NB4 (cell line): ENCODE data around the gene TBX5.

ENCODE experiments used
- DNase-seq: peaks from one replicate; pipeline ENCODE4 v3.0.0; 2010; ENCODE audit warnings: low read depth
- H3K4me3 ChIP-seq: one replicate; pipeline ENCODE4 v1.5.1; 2011; ENCODE audit warnings: mild to moderate bottlenecking, low read depth, low read length, moderate library complexity
- MYC ChIP-seq: IDR thresholded peaks from 2 replicates; pipeline ENCODE4 v1.6.1; 2011; ENCODE audit warnings: low read depth, low read length
- POLR2A ChIP-seq: IDR thresholded peaks from 2 replicates; pipeline ENCODE4 v1.6.1; 2011; ENCODE audit warnings: mild to moderate bottlenecking; ENCODE audit not compliant: insufficient read length; ENCODE audit errors: extremely low read depth
- TF ChIP-seq, protein P1 (sequence below): IDR thresholded peaks from one replicate; pipeline ENCODE4 v1.5.1; 2012; ENCODE audit warnings: low read depth, low read length
- TF ChIP-seq, protein P2 (sequence below): IDR thresholded peaks from 2 replicates; pipeline ENCODE4 v1.6.1; 2011; ENCODE audit warnings: low read depth, low read length

TBX5 gene

DNA sequence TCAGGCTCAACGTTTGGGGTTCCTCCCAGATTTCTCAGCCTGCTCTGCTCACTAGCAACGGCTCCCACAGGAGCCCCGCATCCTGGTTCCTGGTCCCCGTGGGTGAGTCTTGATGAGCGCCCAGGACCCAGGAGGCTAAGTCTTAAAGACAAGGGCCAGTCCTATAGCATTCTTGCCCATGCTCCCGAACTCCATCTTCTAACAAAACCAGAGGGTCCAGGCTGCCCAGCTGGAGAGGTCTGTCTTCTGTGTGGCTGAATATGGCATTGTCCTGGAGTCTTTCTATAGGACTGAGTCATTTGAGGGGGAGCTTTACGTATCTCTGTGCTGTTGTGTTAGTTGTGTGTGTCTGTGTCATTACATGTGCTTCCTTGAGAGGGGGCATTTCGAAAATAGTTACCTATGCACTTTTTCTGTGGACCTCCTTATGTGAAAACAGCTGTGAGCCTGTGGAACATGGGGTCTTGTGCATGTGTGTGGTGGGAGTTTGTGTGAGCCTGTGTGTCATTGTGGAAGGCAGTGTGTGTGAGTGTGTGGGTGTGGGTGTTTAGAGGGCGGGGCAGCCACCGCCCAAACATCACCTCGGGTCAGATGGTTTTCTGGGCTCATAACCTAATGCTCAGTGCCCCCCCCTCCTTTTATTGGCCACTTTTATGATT, 9.1 kb upstream of the TBX5 start:
- H3K4me3 ChIP-seq = no peak overlapping the region
- TF ChIP-seq MYC (no peak), POLR2A (no peak)
- TF ChIP-seq, protein P1, sequence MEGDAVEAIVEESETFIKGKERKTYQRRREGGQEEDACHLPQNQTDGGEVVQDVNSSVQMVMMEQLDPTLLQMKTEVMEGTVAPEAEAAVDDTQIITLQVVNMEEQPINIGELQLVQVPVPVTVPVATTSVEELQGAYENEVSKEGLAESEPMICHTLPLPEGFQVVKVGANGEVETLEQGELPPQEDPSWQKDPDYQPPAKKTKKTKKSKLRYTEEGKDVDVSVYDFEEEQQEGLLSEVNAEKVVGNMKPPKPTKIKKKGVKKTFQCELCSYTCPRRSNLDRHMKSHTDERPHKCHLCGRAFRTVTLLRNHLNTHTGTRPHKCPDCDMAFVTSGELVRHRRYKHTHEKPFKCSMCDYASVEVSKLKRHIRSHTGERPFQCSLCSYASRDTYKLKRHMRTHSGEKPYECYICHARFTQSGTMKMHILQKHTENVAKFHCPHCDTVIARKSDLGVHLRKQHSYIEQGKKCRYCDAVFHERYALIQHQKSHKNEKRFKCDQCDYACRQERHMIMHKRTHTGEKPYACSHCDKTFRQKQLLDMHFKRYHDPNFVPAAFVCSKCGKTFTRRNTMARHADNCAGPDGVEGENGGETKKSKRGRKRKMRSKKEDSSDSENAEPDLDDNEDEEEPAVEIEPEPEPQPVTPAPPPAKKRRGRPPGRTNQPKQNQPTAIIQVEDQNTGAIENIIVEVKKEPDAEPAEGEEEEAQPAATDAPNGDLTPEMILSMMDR = no peak
- TF ChIP-seq, protein P2, sequence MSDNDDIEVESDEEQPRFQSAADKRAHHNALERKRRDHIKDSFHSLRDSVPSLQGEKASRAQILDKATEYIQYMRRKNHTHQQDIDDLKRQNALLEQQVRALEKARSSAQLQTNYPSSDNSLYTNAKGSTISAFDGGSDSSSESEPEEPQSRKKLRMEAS = no peak
- no peak for DNase-seq

DNA sequence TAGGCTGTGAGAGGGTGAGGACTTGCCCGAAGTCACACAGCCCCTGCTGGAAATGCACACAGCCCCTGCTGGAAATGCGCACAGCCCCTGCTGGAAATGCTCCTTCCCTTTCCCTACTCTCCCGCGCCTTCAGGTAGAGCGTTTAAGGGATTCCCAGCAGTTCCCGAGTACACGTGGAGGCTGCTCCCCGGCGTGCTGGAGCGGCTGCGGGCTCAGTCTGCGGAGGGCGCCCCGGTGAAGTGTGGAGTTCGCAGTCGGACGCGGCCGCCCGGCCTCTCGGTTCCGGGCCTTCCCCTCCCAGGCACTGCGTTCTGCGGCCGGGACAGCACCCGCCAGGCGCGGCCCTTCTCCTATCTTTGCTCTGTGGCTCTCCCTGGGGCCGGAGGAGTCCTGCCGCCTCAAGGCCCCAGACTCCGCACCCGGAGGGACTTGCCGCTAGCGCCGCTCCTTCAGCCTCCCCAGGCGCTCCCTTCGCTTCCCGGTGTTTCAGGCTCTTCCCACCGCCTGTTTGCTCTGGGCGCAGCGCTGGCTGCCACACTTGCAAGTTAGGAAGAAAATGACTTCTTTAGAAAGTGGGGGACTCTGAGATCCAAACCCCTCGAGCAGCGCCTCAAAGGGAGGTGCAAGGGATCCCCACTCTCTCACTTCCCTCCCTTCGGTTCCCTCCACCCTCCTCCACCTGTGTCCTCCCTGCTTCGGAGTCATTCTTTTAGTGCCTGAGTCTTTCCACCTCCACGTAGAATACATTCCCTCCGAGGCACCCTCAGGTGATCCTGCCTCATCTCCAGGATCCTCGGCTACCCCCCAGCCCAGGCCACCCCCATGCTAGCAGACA, 8.3 kb upstream of the TBX5 start:
- TF ChIP-seq, protein P1 = no peak
- TF ChIP-seq MYC (no peak), POLR2A (no peak)
- TF ChIP-seq, protein P2 = no peak
- no peak for DNase-seq
- H3K4me3 ChIP-seq = no peak overlapping the region

DNA sequence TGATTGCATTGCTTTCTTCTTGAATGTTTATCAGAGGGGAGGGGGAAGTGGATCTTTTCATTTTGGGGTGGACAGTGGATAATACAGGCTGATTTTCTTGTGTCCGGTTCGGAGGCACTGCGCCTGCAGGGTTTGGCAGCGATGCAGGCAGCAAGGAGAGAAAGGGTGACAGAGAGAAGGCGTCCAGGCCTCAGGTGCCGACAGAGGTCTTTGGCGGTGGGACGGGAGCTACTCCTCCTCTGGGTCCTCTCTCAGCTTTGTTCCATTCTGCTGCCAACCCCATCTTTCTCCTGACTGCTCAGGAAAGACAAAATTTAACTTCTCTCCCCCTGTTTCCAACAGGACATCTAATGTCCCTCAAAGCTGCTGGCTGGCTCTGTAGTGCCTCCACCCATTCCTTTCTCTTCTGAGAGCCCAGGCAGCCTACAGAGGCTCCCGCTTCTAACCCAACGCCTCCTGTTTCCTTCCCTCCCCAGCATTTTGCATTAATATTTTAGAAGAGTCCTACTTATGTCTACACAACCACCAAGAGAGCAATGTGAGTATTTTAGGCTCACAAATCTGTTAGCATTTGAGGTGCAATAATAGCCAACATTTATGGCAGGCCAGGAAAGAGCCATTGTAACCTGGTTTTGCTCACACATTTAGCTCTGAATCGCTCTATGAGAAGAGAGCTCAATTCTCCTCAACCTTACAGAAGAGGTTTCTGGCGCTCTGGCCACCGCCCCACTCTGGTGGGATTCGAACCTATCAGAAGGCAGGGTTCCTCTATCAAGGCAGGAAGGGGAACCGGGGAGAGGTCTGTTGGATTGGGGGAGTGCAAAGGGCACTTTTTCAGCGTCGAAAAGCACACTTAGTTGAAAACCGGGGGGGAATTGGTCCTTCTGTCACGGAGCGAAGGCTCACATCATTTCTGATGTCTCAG, 7.1 kb upstream of the TBX5 start:
- H3K4me3 ChIP-seq = no peak overlapping the region
- TF ChIP-seq, protein P2 = no peak
- TF ChIP-seq, protein P1 = no peak
- TF ChIP-seq POLR2A (no peak), MYC (no peak)
- no peak for DNase-seq

DNA sequence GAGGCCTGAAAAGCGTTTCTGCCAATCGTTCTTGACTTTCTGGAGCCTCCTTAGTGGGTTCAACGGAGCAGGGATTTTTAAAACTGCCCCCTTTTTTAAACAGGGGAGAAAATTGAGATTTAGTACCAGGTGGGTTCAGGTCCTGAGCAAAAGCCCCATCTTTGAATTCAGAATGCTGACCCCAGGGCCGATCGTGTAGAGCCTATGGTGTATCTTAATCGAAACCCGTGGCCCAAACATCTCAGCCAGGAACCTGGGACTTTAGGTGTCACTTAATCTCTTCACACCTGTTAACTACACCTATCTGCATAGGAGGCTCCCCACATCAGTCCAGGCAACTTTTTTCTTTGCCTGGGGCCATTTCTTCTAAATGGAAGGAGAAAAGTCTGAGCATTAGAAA, 6.4 kb upstream of the TBX5 start:
- no peak overlapping the region for H3K4me3 ChIP-seq
- TF ChIP-seq, protein P1 = no peak
- TF ChIP-seq, protein P2 = no peak
- TF ChIP-seq MYC (no peak), POLR2A (no peak)
- DNase-seq = no peak

DNA sequence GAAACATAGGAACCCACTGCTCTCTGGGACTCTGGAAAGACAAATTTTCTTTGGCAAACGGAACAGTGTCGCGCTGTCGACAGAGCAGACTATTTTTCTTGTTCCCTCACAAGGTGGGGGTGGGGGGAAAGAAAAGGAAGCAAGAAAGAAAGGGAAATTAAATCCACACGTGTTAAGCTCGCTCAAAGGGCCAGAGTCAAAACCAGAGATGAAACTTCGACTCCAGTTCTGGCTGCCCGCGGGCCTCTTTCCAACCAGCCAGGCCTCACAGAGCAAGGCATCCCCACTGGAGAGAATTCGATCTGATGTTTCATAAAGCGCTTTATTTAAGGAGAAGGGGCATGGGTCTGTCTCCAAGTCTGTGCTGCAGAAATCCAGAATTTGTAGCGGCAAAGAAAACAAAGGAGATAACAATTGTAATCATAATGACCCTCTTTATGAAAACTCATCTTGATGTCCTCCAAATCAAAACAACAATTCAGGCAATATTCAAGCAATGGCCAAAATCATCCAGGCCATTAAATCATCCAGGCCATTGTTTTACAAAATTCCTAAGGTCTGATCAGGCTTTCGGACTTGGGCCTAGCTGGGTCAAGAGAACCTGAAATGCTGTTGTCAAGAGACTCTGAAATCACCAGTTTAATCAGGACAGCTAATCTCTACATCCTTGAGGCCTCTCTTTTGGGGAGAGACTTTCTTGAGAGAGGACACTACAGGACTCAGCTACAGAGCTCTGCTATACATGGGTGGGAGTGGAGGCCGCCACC, 5.3 kb upstream of the TBX5 start:
- TF ChIP-seq, protein P2 = no peak
- no peak for TF ChIP-seq POLR2A
- TF ChIP-seq, protein P1 = no peak
- no peak for TF ChIP-seq MYC
- DNase-seq = no peak
- no peak overlapping the region for H3K4me3 ChIP-seq
